ENCODE measurements around the gene FYTTD1. TPM values are rescaled to one million over a fixed set of nuclear protein-coding genes. Genes with fewer than 3 reads are reported as not detected.

Gene FYTTD1
- total and polyA plus RNA-seq, 2 of the 4 experiments (the other 2 are of a cell fraction): 20.4 to 50.2 TPM

DNA sequence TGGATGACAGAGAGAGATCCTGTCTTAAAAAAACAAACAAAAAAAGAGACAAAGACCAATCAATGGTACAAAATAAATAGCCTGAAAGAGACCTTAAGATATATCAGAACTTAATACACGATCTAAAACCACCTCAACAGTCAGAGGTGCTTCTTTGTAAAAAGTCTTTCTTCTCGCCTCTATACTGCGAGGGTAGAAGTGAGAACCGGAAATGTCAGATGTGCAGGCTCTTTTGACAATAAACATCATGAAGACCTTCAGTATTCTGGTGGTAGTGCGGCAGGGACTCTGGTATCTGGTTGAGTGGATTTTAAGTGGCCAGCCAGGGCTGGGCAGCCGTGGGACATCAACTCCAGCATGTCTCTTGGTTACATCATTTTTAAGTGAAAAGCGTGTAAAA, 43.0 kb upstream of the FYTTD1 start:
- dilution Hi-C loops (cut with HindIII; ENCODE audit: low sequenced_read_pairs, unreplicated experiment): no loop called here
- H3K36me3 ChIP-seq (ENCODE audit: control insufficient read depth, insufficient read depth, low read length): peaks cover 15% of the 10 kb centered on the region
- CTCF ChIA-PET: no interaction called here

More for the DNA sequence above, 43.0 kb upstream of the FYTTD1 start:
- 96% methylated on average over 6 of the region's 7 CpGs; no CpG with 5 or more reads in 1 of the 2 experiments for WGBS, 2 experiments (ENCODE audit: extremely low coverage in 2 of 2, insufficient read length in 1 of 2)
- ATAC-seq (ENCODE audit: low read depth) (no peak), DNase-seq (no peak)
- Histone ChIP-seq H3K4me2 (ENCODE audit: low read depth, low read length) (no peak overlapping the region), H3K9me1 (ENCODE audit: insufficient read depth, low read length) (peaks cover 10% of the 10 kb centered on the region), H3K56ac (ENCODE audit: extremely low read depth, insufficient read depth, low read length) (no peak overlapping the region), H2BK120ac (ENCODE audit: low read depth, low read length) (0 out of 2 replicates have a peak overlapping the region, but pooled peaks have one; percentile 60), H3K23ac (ENCODE audit: low read depth, low read length) (no peak overlapping the region), H3K18ac (ENCODE audit: low read depth, low read length) (no peak overlapping the region), H3K4ac (ENCODE audit: low read depth, low read length) (no peak overlapping the region), H3K79me1 (ENCODE audit: low read depth in 1 of 2, low read length in 2 of 2) (peaks cover 8 to 34% of the 10 kb centered on the region in 2 experiments; a peak in 2 of 4 replicates), H4K8ac (ENCODE audit: low read depth in 2 of 2, low read length in 2 of 2) (no peak overlapping the region), H3K9me3 (ENCODE audit: control insufficient read depth, insufficient read depth, low read length) (no peaks in the 10 kb centered on the region), H2AK5ac (ENCODE audit: low read depth, low read length) (no peak overlapping the region), H2BK15ac (ENCODE audit: low read depth, low read length) (no peak overlapping the region), H2AFZ (replicated peaks; ENCODE audit: low read length, poor library complexity) (no peak overlapping the region), H3K9ac (ENCODE audit: low read depth, low read length) (no peak overlapping the region), H2AK9ac (replicated peaks; ENCODE audit: low read depth, low read length, poor library complexity) (no peak overlapping the region), H2BK5ac (ENCODE audit: low read depth, low read length, poor library complexity, severe bottlenecking) (no peak overlapping the region), H4K91ac (ENCODE audit: insufficient read depth, low read depth, low read length) (no peak overlapping the region), H4K5ac (ENCODE audit: low read depth, low read length) (no peak overlapping the region), H3K4me1 (ENCODE audit: control insufficient read depth, insufficient read depth, low read length) (no peaks in the 10 kb centered on the region), H3K14ac (replicated peaks; ENCODE audit: low read depth, low read length) (no peak overlapping the region), H3K27ac (ENCODE audit: insufficient read depth, low read length) (no peak overlapping the region), H3K27me3 (ENCODE audit: control insufficient read depth, insufficient read depth, low read length) (no peaks in the 10 kb centered on the region), H3K4me3 (ENCODE audit: insufficient read depth, low read depth, low read length) (no peak overlapping the region), H4K20me1 (ENCODE audit: insufficient read depth, low read length) (no peaks in the 10 kb centered on the region), H2BK20ac (ENCODE audit: low read depth, low read length) (no peak overlapping the region)
- POLR2A ChIA-PET (ENCODE audit: unreplicated experiment): no interaction called here
- in situ Hi-C loops (cut with MboI; ENCODE audit: low sequenced_read_pairs) (no loop called here), intact Hi-C loops (cut with micrococcal nuclease) (no loop called here)
- TF ChIP-seq POLR2A (IDR thresholded peaks at IDR 0.05; ENCODE audit: low read depth, low read length) (no peak), NFE2L2 (IDR thresholded peaks at IDR 0.05; ENCODE audit: low read depth, low read length) (no peak), RCOR1 (IDR thresholded peaks at IDR 0.05; ENCODE audit: insufficient replicate concordance, low read length) (no peak), ELK1 (IDR thresholded peaks at IDR 0.05; ENCODE audit: borderline replicate concordance, low read depth, low read length) (no peak), CHD1 (IDR thresholded peaks at IDR 0.05; ENCODE audit: low read depth, low read length) (no peak), MXI1 (IDR thresholded peaks at IDR 0.05; ENCODE audit: borderline replicate concordance, low read depth, low read length) (no peak), RFX5 (IDR thresholded peaks at IDR 0.05; ENCODE audit: low read depth, low read length) (no peak), RAD21 (IDR thresholded peaks at IDR 0.05; ENCODE audit: low read length) (no peak), CEBPB (IDR thresholded peaks at IDR 0.05; ENCODE audit: low read depth, low read length) (no peak), MAFK (IDR thresholded peaks at IDR 0.05; ENCODE audit: low read depth, low read length) (no peak), FOS (IDR thresholded peaks at IDR 0.05; ENCODE audit: low read depth, low read length) (no peak), MAZ (IDR thresholded peaks at IDR 0.05; ENCODE audit: borderline replicate concordance, low read depth, low read length) (no peak), SMC3 (IDR thresholded peaks at IDR 0.05; ENCODE audit: low read depth, low read length) (no peak), USF2 (IDR thresholded peaks at IDR 0.05; ENCODE audit: low read depth, low read length) (no peak)
- TF ChIP-seq, protein P1, sequence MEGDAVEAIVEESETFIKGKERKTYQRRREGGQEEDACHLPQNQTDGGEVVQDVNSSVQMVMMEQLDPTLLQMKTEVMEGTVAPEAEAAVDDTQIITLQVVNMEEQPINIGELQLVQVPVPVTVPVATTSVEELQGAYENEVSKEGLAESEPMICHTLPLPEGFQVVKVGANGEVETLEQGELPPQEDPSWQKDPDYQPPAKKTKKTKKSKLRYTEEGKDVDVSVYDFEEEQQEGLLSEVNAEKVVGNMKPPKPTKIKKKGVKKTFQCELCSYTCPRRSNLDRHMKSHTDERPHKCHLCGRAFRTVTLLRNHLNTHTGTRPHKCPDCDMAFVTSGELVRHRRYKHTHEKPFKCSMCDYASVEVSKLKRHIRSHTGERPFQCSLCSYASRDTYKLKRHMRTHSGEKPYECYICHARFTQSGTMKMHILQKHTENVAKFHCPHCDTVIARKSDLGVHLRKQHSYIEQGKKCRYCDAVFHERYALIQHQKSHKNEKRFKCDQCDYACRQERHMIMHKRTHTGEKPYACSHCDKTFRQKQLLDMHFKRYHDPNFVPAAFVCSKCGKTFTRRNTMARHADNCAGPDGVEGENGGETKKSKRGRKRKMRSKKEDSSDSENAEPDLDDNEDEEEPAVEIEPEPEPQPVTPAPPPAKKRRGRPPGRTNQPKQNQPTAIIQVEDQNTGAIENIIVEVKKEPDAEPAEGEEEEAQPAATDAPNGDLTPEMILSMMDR (conservative IDR thresholded peaks at IDR 0.05; ENCODE audit: low read depth, low read length): no peak
- BruUV-seq (replicated peaks): no TSS peak
